GM21723 (cell line): Measurements from ENCODE around the gene TMTC2.
"Not testable (repeated sequence)": the region's sequence is repeated elsewhere in the genome, so short reads cannot be mapped to it uniquely, and the experiment has no call there.

Source experiments
- ATAC-seq: cut with Tn5 transposase; IDR thresholded peaks from one replicate; pipeline ENCODE4 v1.9.1; 2021; ENCODE audit warnings: mild to moderate bottlenecking, moderate library complexity; ENCODE audit not compliant: unreplicated experiment

TMTC2 gene

DNA sequence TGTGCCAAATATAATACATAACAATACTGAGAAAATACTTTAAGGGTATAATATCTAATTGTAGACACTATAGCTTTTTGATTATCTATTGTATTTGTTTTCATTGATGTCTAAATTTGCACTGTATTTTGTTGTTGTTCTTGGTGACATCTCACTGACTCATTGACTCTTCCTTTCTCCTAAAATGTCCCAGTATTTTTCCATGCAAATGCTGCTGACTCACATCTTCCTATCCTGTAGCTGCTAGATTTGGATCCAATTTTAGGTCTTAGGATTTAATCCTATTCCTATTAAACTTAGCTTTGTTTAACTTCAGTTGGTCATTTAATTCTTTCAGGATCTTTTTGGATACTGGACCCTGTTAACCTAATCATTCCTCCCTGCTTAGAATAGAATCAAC lies 148.5 kb downstream of the TMTC2 start:
- ATAC-seq, result no peak

DNA sequence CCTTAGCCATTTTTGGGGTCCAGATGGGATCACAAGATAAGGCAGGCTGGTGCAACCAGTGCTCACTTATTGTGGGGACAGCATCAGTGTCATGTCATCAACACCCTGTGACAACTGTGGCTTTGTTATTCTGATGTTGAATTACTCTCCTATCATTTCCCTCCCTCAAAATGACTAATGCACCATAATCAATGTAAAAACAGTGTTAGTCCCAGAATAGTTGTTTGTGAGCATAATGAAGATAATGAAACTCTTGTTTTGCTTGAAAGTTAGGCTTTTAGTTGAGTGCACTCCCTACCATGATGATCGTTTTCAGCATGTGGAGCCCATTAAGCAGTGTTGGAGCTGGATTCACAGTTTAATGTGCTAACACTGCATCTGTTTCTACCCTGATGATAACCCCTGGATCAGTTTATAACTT lies 151.4 kb downstream of the TMTC2 start:
- ATAC-seq, result no peak

DNA sequence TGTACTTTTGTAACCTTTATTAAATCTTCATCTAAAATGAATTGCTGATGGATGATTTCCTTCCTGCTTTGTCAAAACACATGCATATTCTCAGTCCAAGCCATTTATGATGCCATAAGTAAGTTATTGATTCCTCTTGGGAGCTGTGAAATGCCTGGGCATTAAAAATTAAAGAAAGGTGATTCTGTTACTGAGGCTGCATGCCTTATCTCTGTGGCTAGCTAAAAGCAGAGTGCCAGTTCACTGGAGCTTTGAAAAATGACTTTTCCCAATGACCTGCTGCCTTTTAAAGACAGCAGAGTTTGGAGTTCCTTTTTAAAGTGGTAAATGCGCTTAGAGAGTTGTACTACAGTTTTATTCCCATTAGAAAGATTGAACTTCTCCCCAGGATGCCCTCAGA lies 152.1 kb downstream of the TMTC2 start:
- ATAC-seq, result no peak

DNA sequence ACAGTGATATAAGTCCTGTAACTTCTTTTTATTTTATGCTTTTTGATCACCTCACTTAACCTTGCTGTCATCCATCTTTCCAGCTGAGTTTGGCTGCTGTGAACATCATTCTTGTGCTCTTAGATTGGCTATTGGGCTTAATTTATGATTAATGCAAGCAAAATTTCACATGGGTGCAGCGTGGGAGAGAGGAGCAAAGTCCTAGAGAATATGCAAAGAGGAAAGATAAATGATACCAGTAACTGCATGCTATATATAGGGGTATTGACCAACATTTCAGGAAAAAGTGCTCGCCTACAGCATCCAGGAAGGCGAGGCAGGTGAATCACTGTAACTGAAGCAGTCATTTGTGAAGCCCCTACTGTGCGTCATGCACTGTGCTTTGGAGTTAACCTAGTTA lies 153.1 kb downstream of the TMTC2 start:
- ATAC-seq, result no peak

DNA sequence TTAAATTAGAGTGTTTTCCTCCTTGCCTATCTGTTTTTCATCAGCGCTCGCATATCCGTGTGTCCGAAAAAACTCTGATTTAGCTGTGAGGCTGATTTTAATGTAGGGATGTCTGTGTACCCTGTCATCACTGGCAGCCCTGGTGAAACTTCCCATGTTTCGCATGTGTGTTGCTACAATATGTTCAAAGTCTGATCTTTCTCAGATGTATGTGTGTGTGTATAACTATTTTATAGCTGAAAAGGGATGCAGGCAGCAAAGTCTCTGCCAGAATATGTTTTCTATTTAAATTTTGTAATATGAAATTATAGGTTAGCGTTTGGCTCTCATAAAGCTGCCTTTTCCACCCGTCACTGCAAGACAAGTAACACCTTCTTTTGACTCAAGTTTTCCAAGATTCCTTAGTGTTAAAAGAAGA lies 154.8 kb downstream of the TMTC2 start:
- ATAC-seq, result no peak

DNA sequence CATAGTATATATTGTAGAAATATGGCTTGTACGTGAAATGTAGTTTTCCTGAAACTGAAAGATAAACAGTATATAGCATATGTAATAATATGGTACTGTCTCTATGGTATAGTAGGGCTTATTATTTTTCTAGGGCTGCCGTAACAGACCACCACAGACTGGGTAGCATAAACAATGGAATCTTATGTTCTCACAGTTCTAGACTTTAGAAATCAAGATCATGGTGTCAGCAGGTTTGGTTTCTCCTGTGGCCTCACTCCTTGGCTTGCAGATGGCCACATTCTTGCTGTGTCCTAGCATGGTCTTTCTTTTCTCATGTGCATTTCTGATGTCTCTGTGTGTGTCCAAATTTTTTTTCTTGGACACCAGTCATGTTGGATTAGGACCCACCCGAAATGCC lies 155.8 kb downstream of the TMTC2 start:
- ATAC-seq, result no peak

DNA sequence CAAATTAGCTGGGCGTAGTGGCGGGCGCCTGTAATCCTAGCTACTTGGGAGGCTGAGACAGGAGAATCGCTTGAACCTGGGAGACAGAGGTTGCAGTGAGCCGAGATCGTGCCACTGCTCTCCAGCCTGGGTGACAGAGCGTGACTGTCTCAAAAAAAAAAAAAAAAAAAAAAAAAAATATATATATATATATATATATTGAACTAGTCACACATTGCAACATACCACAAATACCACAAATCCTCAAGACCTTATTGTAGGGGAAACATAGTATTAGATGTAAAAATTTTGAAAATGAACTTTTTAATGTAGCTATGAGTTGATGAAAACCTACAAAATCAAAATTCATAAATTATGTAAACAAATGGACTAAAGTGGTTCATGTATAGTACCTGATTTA lies 158.4 kb downstream of the TMTC2 start:
- ATAC-seq, result not testable (repeated sequence)

DNA sequence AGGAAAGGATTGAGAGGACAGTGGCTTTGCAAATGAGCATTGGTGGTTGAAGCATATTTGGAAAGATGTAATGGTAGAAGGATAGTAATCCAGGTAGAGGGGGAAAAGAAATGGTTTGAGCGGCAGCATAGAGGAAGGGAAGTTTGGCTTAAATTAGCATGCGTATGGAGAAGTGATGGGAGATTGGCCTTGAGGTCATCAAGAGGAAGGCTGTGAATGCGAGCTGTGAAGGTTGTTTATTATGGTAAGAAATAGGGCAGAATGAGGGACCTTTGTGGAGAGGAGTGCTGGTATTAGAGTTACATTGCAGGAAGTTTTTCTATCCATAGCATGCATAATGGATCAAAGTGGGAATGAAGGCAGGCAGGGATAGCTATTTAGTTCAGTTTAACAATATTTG lies 162.1 kb downstream of the TMTC2 start:
- ATAC-seq, result no peak

DNA sequence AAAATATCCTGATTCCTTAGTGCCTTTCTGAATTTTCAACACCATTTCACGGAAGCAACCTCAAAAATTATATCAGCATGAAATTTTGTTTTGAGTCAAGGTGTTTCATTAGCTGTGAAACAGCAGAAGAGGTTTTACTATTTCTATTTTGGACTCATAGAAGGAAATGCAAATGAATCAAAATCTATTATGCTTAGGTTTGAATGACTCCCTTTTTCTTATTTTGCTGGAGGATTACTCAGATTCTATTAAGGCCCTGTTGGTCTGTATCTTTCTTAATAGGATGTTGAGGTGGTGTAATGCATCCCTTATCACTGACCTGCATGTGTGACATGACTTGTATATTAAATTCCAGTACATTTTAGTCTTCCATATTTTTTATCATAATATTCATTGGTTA lies 165.8 kb downstream of the TMTC2 start:
- no peak for ATAC-seq

DNA sequence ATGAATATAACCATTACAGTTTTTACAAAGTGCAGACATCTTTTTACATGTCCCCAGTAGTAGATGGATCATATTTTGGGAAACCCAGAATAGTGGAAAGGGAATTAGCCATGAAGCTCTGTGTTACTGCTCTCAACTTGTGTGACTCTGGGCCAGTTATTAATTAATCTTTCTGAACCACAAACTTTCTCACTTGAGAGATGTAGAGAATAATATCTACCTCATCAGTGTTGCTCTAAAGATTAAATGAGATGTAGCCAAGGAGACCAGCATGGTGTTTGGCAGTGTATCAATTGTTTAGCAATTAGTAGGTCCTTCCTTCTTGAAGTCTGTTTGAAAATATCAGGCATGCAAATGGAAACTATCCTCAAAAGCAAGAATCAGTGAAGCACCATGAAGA lies 169.2 kb downstream of the TMTC2 start:
- no peak for ATAC-seq

DNA sequence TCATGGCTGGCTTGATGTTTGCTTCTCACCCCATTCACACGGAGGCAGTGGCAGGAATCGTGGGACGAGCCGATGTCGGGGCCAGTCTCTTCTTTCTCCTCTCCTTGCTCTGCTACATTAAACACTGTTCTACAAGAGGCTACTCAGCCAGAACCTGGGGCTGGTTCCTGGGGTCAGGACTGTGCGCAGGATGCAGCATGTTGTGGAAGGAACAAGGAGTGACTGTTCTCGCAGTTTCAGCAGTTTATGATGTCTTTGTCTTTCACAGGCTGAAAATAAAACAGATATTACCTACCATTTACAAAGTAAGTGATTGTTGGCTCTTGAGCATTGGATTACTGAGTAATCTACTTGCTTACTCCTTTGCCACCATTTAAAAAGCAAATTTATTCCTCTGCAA lies 170.6 kb downstream of the TMTC2 start:
- ATAC-seq, result no peak

DNA sequence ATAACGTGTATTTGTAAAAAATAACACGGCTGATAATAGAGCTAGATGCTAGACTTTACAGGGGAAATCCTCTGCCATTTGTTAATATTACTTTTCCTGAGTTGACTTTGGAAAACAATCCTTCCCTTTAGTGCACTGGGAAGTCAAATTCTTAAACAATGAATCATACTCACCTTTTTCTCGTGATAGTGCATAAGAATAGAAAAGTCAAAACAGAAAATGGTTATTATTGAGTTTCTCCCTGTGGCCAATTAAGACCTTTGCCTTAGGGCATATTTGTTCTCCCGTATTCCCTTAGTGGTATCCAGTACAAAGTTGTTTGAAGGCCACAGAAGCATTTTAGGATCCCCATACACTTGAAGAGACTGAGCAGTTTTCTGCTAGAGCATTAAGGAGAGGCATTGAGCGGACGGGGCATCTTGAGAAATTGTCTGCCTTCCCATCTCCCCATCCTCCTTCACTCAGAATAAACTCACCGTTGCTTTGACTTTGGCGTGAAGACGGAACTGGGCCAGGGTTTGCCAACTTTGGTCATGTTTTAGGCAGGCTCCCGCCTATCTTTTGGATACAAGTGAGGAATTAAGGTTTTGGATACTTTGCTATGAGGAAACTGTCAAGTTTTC lies 171.3 kb downstream of the TMTC2 start:
- no peak for ATAC-seq

DNA sequence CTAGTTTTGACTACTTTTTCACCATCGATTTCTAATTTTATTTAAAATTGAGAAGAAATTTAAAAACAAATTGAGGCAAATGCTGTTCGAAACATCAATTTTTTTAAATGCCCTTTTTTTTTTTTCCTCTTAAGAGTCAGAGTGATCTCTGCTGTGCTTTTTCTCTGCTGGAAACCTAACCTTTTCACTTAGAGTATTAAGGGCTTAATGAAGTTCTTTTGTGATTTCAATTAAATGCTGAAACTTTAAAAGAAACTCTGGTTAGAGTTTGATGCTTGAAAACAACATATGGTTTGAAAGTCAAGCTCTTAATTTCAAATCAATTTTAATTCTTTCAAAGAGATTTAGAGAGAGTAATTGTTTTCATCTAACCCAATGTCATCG lies 171.8 kb downstream of the TMTC2 start:
- ATAC-seq, result no peak

DNA sequence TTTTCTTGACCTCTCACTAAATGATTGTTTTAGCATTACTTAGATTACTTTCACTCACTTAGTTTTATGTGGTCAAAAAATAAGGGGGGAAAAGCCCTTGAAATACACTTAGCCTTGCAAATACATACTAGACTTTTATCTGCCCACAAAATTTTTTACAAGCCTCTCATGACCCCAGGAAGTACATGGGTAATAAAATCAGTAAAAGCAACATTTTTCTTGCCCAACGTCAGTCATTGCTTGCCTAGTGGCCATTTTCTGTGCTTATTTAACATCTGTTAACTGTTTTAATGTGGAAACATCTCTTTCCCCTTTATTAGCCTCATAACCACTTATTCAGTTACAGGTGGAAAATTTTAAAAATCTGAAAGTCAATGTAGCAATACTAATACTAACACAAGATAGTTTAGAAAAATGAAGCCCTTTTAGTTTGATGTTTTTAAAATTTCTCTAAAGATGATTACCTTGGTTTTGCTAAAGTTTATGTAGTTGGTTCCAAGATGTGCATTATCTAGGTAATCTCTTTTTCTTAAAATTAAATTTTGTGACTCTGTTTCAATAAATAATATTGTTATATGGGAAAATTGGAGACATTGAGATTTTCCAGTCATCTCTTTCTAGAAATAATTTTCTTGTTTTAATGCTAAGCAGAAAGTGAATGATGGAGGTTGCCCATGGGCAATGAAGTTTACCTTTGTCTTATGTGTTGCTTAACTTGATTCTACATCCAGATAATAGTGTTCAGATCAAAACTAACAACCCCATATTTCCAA lies 175.5 kb downstream of the TMTC2 start:
- no peak for ATAC-seq

DNA sequence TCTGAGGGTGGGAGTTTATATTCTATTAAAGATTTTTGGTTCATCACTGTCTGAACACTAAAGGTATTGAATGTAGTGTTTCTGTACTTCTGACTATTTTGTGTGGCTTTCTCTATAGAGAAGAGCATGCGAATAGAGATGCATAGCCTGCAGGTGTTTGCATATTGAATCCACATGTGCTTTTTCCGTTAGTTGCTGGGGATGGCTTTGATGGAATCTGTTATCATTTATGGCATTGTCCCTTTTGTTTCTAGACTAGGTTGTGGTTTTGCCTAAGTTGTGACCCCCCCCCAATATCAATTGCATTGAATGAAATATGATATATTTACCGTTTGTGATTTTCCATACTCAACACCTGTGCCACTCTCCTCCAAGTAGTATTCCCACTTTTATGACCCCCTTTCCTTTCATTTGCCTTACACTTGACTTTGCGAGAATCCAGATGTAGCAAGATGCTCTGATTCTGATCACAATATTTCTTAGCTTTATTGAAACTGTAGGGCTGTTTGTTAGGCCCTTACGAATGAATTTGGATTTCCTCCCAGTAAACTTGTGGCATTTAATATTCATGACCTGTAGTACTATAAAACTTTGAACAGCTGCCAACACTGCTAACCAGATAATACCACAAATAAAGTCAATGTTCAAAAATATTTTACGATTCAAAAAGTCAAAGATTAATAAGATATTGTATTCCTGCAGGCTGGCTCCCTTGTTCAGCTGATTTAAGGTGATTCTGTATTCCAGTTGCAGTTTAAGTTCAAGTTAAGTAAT lies 176.4 kb downstream of the TMTC2 start:
- ATAC-seq, result no peak

DNA sequence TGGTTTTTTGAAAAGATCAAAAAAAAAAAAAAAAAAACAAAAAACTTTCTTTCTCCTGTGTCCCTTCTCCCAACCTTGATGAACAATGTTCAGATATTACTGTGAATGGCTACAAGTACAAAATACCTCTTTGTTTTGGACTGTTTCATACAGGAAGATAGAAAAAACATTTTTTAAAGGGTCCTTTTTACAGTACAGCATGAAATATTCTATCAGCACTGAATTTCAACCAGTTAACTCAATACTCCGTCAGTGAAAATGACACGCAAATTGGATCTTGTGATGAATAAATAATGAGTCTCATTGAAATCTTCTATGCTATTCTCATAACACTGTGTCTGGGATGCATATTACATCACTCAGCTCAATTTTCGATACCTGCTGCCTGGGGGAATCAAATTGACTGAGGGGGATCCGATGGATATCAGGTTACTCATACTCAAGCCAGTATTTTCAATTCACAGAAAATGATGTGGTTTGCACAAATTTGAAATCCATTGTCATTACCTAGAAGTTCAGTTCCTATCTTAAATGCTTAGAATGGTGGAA lies 179.6 kb downstream of the TMTC2 start:
- no peak for ATAC-seq

DNA sequence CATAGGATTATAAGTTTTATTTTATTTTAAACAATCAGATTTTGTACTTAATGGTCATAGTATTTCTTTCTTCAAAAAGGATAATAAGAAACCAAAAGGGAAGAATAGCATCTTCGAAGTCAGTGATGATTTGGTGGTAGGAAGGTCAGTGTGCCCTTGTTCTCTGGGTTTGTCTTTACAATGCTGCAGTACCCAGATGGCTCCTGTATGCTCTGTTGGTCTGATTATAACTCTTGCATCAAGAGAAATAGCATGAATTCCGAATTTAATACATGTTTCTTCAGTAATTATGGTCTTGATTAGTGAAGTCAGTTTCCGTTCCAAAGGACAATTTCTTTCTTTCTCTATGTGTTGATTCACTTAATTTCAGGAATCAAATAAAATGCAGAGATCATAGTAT lies 180.2 kb downstream of the TMTC2 start:
- no peak for ATAC-seq

DNA sequence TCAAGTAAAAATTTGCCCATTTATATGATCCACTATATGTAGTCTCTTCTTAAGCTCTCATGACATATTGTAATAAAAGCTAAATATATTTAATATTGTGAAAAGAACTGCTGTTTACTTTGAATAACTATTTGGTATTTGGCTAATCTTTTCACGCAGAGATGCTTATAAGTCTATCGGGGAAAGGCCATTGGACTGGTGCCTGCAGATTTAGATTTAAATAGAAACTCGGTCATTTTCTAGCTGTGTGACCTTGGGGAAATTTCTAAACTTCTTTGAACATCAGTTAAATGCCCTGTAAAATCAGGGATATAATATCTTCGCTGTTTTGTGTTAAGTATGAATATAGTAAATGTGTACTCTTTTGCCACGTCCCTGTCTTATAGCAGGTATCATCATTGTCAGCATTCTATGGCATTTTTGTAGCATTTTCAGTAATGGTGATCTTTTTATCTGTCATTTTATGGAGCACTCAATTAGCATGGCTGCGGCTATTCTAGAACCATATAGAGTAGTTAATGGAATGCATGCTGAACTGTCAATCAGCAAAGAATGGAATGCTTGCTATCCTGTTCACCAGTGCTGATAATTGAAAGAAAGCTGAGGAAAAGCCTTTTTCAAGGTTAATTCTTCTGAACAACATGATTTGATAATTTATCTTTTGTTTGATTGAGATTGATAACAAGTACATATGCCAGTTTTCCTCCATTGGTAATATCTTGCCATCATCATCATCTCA lies 181.2 kb downstream of the TMTC2 start:
- ATAC-seq, result no peak

DNA sequence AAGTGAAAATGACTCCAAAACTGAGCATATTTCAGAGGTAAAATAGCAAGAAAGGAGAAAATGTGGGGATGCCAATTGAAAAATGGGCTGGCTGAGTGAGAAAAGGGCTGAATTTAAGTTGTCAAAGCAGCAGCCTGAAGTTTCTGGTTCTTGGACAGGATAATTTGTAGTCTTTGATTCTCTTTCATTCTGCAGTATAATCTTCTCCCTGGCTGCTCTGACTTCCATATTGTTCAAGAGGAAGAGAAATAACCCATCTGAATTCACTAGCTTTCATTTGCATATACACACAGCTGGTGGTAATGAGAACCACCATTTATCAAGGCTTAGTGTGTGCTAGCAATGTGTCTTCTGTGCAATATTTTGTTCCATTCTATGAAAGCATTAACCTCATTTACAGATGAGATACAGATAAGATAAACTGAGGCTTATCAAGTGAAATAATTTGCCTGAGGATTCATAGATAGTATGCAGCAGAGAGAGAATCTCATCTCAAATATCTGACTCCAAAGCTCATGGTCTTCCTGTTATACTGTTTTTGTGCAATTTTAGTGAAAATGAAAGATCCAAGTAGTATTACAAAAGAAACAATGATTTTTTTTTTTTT lies 184.2 kb downstream of the TMTC2 start:
- peak; percentile 61 for ATAC-seq

DNA sequence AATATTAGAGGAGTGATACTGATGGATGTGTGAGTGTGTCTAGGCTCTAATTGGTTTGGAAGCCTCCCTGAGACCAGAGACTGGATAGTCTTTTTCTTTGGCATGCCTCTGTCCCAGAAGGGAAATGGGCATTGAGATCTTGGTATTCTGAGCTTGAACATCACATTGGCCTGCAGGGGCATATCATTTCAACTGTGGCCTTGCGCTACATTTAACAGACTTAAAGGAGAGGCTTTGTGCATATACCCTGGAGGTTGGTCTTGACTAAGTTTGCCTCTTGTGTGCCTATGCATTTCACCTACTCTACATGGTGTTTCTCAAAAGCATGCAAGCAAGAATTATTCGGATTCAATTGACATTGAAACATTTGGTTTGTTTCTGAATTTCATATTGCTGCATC lies 185.4 kb downstream of the TMTC2 start:
- no peak for ATAC-seq

DNA sequence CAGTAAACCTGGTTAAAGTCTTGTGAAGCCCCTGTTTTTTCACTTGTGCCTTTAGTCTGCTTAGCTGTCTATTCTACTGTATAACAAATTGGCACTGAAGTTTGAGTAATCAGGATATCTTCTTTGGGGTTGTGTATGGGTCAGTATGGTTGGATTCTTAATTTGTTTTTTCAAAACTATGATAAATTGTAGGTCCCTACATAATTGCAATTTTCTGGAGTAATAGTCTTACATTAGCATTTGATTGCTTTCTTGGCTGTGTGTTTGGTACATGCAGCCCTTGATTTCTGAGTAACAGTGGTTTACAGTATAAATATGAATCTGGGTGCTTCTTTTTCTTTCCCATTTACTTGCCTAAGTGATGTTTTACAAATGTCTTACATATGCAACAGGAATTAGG lies 186.6 kb downstream of the TMTC2 start:
- no peak for ATAC-seq
